H1 (cell line): ENCODE measurements around the gene MRTFB. TPM values are rescaled to one million over a fixed set of nuclear protein-coding genes. Genes with fewer than 3 reads are reported as not detected.

ENCODE experiments used
- HDAC2 ChIP-seq, 2 experiments: fragments of 300-600 bp in 1 of 2; sonication (generic) in 1 of 2; IDR thresholded peaks; 2 replicates each; pipeline ENCODE4 v1.6.1; 2011 to 2012; ENCODE audit warnings: low read depth in 2 of 2, low read length in 2 of 2, mild to moderate bottlenecking in 2 of 2, moderate library complexity in 2 of 2, borderline replicate concordance in 1 of 2, inconsistent platforms in 1 of 2
- SIN3A ChIP-seq, 2 experiments: IDR thresholded peaks in 1 of 2; conservative IDR thresholded peaks in 1 of 2; 2 replicates each; pipeline ENCODE4 v1.6.1; 2011 to 2012; ENCODE audit warnings: low read length in 2 of 2, improper control_type of control experiment in 1 of 2, low read depth in 1 of 2, mild to moderate bottlenecking in 1 of 2
- SP1 ChIP-seq: IDR thresholded peaks from 2 replicates; pipeline ENCODE4 v1.6.1; 2011; ENCODE audit warnings: low read depth, low read length
- polyA plus RNA-seq, 7 experiments: library from polyadenylated mRNA; depleted of rRNA in 3 of 7; stranded (reverse) in 5 of 7; unstranded in 2 of 7; fragments of >200 nt in 5 of 7; fragments of 200-250 nt in 2 of 7; gene quantifications; 1 replicate in 5 of 7; 2 replicates in 1 of 7; 4 replicates in 1 of 7; pipeline versions ENCODE4 v1.2.1 to v1.2.3, GENCODE V29; 2011 to 2013; ENCODE audit warnings: missing spikeins in 2 of 7, mixed read lengths in 2 of 7
- total RNA-seq: library from RNA; stranded (reverse); fragmentation: NEBNext Ultra II Directional; extraction: Animal tissue kit (Norgen Biotek cat#: 25700); gene quantifications from 2 replicates; pipeline ENCODE4 v1.2.1, GENCODE V29; 2021
- TF ChIP-seq, protein P1 (sequence below): fragments of 300-600 bp; sonication (generic); IDR thresholded peaks from 2 replicates; pipeline ENCODE4 v1.7.1; 2012; ENCODE audit warnings: low read length, moderate library complexity, mild to moderate bottlenecking, inconsistent platforms; ENCODE audit not compliant: insufficient replicate concordance
- TF ChIP-seq, protein P2 (sequence below): IDR thresholded peaks from 2 replicates; pipeline ENCODE4 v1.6.1; 2011; ENCODE audit warnings: low read length, improper control_type of control experiment
- TF ChIP-seq, protein P3 (sequence below): IDR thresholded peaks from 2 replicates; pipeline ENCODE4 v1.6.1; 2011; ENCODE audit warnings: low read depth, mild to moderate bottlenecking, low read length; ENCODE audit not compliant: insufficient read depth

Gene MRTFB
- total and polyA plus RNA-seq, 2 of the 8 experiments (the other 6 are each of a cell fraction or from before 2014, with no cell fraction given): 13.5 to 34.9 TPM

DNA sequence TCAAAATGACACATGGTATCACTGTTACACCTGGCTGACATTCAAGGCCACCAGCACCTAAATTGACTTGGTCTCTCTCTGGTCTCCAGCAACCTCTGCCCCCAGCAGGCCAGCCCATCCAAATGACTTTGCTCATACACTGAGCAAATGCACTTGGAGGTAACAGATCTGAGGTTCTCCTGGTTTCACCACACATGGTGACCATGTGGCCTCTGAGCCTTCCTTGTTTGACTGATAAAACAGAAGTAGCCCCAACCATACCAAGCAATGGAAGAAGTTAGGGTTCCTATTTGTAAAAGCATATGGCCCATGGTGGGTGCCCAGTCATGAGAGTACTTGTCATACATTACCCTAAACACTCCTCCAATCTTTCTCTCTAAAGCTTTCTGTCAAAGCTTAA lies 181.7 kb downstream of the MRTFB start (continued):
- TF ChIP-seq, protein P1, sequence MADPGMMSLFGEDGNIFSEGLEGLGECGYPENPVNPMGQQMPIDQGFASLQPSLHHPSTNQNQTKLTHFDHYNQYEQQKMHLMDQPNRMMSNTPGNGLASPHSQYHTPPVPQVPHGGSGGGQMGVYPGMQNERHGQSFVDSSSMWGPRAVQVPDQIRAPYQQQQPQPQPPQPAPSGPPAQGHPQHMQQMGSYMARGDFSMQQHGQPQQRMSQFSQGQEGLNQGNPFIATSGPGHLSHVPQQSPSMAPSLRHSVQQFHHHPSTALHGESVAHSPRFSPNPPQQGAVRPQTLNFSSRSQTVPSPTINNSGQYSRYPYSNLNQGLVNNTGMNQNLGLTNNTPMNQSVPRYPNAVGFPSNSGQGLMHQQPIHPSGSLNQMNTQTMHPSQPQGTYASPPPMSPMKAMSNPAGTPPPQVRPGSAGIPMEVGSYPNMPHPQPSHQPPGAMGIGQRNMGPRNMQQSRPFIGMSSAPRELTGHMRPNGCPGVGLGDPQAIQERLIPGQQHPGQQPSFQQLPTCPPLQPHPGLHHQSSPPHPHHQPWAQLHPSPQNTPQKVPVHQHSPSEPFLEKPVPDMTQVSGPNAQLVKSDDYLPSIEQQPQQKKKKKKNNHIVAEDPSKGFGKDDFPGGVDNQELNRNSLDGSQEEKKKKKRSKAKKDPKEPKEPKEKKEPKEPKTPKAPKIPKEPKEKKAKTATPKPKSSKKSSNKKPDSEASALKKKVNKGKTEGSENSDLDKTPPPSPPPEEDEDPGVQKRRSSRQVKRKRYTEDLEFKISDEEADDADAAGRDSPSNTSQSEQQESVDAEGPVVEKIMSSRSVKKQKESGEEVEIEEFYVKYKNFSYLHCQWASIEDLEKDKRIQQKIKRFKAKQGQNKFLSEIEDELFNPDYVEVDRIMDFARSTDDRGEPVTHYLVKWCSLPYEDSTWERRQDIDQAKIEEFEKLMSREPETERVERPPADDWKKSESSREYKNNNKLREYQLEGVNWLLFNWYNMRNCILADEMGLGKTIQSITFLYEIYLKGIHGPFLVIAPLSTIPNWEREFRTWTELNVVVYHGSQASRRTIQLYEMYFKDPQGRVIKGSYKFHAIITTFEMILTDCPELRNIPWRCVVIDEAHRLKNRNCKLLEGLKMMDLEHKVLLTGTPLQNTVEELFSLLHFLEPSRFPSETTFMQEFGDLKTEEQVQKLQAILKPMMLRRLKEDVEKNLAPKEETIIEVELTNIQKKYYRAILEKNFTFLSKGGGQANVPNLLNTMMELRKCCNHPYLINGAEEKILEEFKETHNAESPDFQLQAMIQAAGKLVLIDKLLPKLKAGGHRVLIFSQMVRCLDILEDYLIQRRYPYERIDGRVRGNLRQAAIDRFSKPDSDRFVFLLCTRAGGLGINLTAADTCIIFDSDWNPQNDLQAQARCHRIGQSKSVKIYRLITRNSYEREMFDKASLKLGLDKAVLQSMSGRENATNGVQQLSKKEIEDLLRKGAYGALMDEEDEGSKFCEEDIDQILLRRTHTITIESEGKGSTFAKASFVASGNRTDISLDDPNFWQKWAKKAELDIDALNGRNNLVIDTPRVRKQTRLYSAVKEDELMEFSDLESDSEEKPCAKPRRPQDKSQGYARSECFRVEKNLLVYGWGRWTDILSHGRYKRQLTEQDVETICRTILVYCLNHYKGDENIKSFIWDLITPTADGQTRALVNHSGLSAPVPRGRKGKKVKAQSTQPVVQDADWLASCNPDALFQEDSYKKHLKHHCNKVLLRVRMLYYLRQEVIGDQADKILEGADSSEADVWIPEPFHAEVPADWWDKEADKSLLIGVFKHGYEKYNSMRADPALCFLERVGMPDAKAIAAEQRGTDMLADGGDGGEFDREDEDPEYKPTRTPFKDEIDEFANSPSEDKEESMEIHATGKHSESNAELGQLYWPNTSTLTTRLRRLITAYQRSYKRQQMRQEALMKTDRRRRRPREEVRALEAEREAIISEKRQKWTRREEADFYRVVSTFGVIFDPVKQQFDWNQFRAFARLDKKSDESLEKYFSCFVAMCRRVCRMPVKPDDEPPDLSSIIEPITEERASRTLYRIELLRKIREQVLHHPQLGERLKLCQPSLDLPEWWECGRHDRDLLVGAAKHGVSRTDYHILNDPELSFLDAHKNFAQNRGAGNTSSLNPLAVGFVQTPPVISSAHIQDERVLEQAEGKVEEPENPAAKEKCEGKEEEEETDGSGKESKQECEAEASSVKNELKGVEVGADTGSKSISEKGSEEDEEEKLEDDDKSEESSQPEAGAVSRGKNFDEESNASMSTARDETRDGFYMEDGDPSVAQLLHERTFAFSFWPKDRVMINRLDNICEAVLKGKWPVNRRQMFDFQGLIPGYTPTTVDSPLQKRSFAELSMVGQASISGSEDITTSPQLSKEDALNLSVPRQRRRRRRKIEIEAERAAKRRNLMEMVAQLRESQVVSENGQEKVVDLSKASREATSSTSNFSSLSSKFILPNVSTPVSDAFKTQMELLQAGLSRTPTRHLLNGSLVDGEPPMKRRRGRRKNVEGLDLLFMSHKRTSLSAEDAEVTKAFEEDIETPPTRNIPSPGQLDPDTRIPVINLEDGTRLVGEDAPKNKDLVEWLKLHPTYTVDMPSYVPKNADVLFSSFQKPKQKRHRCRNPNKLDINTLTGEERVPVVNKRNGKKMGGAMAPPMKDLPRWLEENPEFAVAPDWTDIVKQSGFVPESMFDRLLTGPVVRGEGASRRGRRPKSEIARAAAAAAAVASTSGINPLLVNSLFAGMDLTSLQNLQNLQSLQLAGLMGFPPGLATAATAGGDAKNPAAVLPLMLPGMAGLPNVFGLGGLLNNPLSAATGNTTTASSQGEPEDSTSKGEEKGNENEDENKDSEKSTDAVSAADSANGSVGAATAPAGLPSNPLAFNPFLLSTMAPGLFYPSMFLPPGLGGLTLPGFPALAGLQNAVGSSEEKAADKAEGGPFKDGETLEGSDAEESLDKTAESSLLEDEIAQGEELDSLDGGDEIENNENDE: no peak
- TF ChIP-seq HDAC2 (IDR thresholded peaks at IDR 0.05; ENCODE audit: borderline replicate concordance in 1 of 2, low read depth in 2 of 2, low read length in 2 of 2) (no peak), SP1 (no peak), SIN3A (conservative IDR thresholded peaks at IDR 0.05 in 1 of 2, IDR thresholded peaks at IDR 0.05 in 1 of 2; ENCODE audit: low read depth in 1 of 2, low read length in 2 of 2) (no peak)
- TF ChIP-seq, protein P2, sequence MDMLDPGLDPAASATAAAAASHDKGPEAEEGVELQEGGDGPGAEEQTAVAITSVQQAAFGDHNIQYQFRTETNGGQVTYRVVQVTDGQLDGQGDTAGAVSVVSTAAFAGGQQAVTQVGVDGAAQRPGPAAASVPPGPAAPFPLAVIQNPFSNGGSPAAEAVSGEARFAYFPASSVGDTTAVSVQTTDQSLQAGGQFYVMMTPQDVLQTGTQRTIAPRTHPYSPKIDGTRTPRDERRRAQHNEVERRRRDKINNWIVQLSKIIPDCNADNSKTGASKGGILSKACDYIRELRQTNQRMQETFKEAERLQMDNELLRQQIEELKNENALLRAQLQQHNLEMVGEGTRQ: no peak
- TF ChIP-seq, protein P3, sequence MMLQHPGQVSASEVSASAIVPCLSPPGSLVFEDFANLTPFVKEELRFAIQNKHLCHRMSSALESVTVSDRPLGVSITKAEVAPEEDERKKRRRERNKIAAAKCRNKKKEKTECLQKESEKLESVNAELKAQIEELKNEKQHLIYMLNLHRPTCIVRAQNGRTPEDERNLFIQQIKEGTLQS: no peak
- TF ChIP-seq, all 59 proteins: peak for 0
